22Rv1 (cell line): ENCODE results near the gene ORAI2.

Experiments
- ZFX ChIP-seq: fragments of 450-650 bp; IDR thresholded peaks from 2 replicates; pipeline ENCODE4 v1.6.1; 2017; ENCODE audit warnings: antibody characterized with exemption, borderline replicate concordance
- TF ChIP-seq, protein P1 (sequence below): fragments of 450-650 bp; IDR thresholded peaks from 2 replicates; pipeline ENCODE4 v1.5.1; 2017; ENCODE audit warnings: mild to moderate bottlenecking

DNA sequence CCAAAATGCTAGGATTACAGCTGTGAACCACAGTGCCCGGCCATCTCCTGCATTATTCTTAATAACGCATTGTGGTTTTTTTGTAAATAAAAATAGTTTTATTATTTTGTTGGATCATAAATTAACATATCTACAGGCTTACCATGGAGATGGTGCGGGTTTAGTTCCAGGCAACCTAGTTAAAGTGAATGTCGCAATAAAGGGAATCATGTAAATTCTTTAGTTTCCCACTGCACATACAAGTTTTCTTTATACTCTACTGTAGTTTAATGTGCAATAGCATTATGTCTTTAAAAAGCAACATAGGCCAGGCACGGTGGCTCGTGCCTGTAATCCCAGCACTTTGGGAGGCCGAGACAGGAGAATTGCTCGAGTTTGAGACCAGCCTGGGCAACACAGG, 34.8 kb upstream of the ORAI2 start:
- TF ChIP-seq, protein P1, sequence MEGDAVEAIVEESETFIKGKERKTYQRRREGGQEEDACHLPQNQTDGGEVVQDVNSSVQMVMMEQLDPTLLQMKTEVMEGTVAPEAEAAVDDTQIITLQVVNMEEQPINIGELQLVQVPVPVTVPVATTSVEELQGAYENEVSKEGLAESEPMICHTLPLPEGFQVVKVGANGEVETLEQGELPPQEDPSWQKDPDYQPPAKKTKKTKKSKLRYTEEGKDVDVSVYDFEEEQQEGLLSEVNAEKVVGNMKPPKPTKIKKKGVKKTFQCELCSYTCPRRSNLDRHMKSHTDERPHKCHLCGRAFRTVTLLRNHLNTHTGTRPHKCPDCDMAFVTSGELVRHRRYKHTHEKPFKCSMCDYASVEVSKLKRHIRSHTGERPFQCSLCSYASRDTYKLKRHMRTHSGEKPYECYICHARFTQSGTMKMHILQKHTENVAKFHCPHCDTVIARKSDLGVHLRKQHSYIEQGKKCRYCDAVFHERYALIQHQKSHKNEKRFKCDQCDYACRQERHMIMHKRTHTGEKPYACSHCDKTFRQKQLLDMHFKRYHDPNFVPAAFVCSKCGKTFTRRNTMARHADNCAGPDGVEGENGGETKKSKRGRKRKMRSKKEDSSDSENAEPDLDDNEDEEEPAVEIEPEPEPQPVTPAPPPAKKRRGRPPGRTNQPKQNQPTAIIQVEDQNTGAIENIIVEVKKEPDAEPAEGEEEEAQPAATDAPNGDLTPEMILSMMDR = no peak
- TF ChIP-seq ZFX = no peak
